ENCODE data around the gene ANXA8.

GRCh38 chr10:47444047-47444446, 39.9 kb downstream of the ANXA8 start:
- TF ChIP-seq EZH2 (IDR thresholded peaks at IDR 0.05; ENCODE audit: borderline replicate concordance, low read depth, low read length, severe bottlenecking) = no peak
- no peak for TF ChIP-seq POLR2AphosphoS5 (IDR thresholded peaks at IDR 0.05; ENCODE audit: insufficient read depth, low read depth, low read length)
- no peak for TF ChIP-seq POLR2A (IDR thresholded peaks at IDR 0.05; ENCODE audit: low read depth, low read length)
- no peak for TF ChIP-seq CTCF (IDR thresholded peaks at IDR 0.05; ENCODE audit: extremely low read depth in 1 of 2, insufficient read depth in 1 of 2, low read depth in 1 of 2, low read length in 2 of 2)
- no peak for TF ChIP-seq MAX (IDR thresholded peaks at IDR 0.05; ENCODE audit: insufficient read depth, insufficient read length)
- TF ChIP-seq FOS (IDR thresholded peaks at IDR 0.05; ENCODE audit: borderline replicate concordance, insufficient read depth, low read length) = no peak
- TF ChIP-seq MYC (IDR thresholded peaks at IDR 0.05; ENCODE audit: low read depth, low read length) = no peak
- TF ChIP-seq JUN (IDR thresholded peaks at IDR 0.05; ENCODE audit: borderline replicate concordance, insufficient read depth, insufficient read length, low read depth) = no peak
- no peak for TF ChIP-seq GATA2 (IDR thresholded peaks at IDR 0.05; ENCODE audit: insufficient read depth, insufficient read length, low read depth, low read length)

Data from endothelial cell of umbilical vein (primary cell).